MM.1S (cell line): ENCODE results near the gene FLII.
"Not testable (repeated sequence)": the region's sequence is repeated elsewhere in the genome, so short reads cannot be mapped to it uniquely, and the experiment has no call there.

Source experiments
- CTCF ChIP-seq: fragments of 300-600 bp; sonication (generic); IDR thresholded peaks from 2 replicates; pipeline ENCODE4 v1.5.1; 2016; ENCODE audit warnings: antibody characterized with exemption, low read length, mixed read lengths
- EZH2 ChIP-seq: fragments of 300-600 bp; sonication (generic); optimal IDR thresholded peaks from 2 replicates; pipeline ENCODE3; 2017; ENCODE audit warnings: low read depth, mild to moderate bottlenecking, antibody characterized with exemption, low read length, mixed read lengths
- EZH2phosphoT487 ChIP-seq: fragments of 300-600 bp; sonication (generic); IDR thresholded peaks from 2 replicates; pipeline ENCODE4 v1.6.1; 2018; ENCODE audit warnings: antibody characterized with exemption, low read length

DNA sequence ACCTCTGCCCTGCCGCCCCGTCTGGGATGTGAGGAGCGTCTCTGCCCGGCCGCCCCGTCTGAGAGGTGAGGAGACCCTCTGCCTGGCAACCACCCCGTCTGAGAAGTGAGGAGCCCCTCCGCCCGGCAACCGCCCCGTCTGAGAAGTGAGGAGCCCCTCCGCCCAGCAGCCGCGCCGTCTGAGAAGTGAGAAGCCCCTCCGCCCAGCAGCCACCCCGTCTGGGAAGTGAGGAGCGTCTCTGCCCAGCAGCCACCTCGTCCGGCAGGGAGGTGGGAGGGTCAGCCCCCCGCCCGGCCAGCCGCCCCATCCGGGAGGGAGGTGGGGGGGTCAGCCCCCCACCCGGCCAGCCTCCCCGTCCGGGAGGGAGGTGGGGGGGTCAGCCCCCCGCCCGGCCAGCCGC is 39.5 kb upstream of the FLII start:
- not testable (repeated sequence) for TF ChIP-seq EZH2, CTCF, EZH2phosphoT487
